Tibial nerve (tissue), 4 donors: ENCODE measurements around the gene AP3S2. TPM values are rescaled to one million over a fixed set of nuclear protein-coding genes. Genes with fewer than 3 reads are reported as not detected.

ENCODE experiments used
- DNase-seq, 2 donors: peaks; one replicate each; pipeline ENCODE4 v3.0.0-alpha.2; 2019; ENCODE audit warnings: low spot score in 2 of 2
- H3K27ac ChIP-seq, 4 donors: fragments of 200-600 bp; sonication (generic) in 3 of 4; one replicate each; pipeline ENCODE4 v1.5.1; 2017 to 2019; ENCODE audit warnings: mild to moderate bottlenecking in 1 of 4
- H3K27me3 ChIP-seq, 2 donors: fragments of 200-600 bp; sonication (generic) in 1 of 2; one replicate each; pipeline versions ENCODE4 v1.5.1 to v1.6.0; 2017 to 2019
- H3K36me3 ChIP-seq, 3 donors: fragments of 200-600 bp; sonication (generic); one replicate each; pipeline ENCODE4 v1.5.1; 2018 to 2019
- H3K4me1 ChIP-seq, 4 donors: fragments of 200-600 bp; sonication (generic) in 3 of 4; one replicate each; pipeline ENCODE4 v1.5.1; 2017 to 2019
- H3K4me3 ChIP-seq, 4 donors: fragments of 200-600 bp; sonication (generic) in 3 of 4; one replicate each; pipeline ENCODE4 v1.5.1; 2017 to 2019; ENCODE audit warnings: mild to moderate bottlenecking in 1 of 4, moderate library complexity in 1 of 4
- H3K9me3 ChIP-seq, 4 donors: fragments of 200-600 bp; sonication (generic) in 3 of 4; one replicate each; pipeline ENCODE4 v1.5.1; 2017 to 2019
- EP300 ChIP-seq, 2 donors: sonication (generic); formaldehyde crosslinking; IDR thresholded peaks; one replicate each; pipeline ENCODE4 v1.6.1; 2017; ENCODE audit warnings: antibody characterized with exemption in 2 of 2, mild to moderate bottlenecking in 1 of 2
- POLR2A ChIP-seq, 2 donors: fragments of 450-650 bp; IDR thresholded peaks; one replicate each; pipeline ENCODE4 v1.6.1; 2017; ENCODE audit warnings: antibody characterized with exemption in 2 of 2, mild to moderate bottlenecking in 2 of 2, moderate library complexity in 2 of 2
- WGBS, 2 donors: methylation state at CpG; one replicate each; pipeline ENCODE4 v1.1.5; 2018; 5-methylcytosine and 5-hydroxymethylcytosine counted together
- total RNA-seq, 4 donors: library from RNA; depleted of rRNA; stranded (reverse); fragments of >200 nt; gene quantifications; one replicate each; pipeline ENCODE4 v1.1.0, GENCODE V29; 2016
- TF ChIP-seq, protein P1 (sequence below), 5 experiments: fragments of 200-600 bp in 3 of 5; fragments of 450-650 bp in 2 of 5; sonication (generic) in 3 of 5; IDR thresholded peaks; one replicate each; pipeline ENCODE4 v1.5.1; 2016 to 2019; ENCODE audit warnings: antibody characterized with exemption in 5 of 5, mild to moderate bottlenecking in 3 of 5, moderate library complexity in 2 of 5

AP3S2 gene
- total RNA-seq, 4 donors from 2014 or later = 49.2 to 61.4 (median 52.2) TPM

DNA sequence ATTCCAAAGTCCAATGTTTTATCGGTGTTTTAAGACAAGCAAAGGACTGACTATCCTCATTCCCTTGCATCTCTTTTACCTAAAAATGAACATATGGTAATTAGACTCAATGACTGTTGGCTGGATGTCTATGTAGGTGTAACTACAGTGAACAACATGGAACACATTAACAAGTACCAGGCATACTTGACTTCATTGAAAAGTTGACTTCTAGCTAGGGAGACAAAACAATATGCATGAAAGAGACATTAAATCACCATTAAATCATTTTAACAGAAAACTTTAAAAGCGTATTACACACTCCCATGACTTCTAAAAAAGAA is 44.9 kb downstream of the AP3S2 start:
- Histone ChIP-seq H3K4me1 (peaks cover 0 to 18% (median 6%) of the 10 kb centered on the region in 4 donors), H3K27ac (peak overlapping the region in 1 of 4 donors; percentile 14), H3K36me3 (peaks cover 0 to 38% (median 0%) of the 10 kb centered on the region in 3 donors), H3K27me3 (no peaks in the 10 kb centered on the region), H3K4me3 (no peak overlapping the region), H3K9me3 (no peaks in the 10 kb centered on the region)
- DNase-seq = no peak
- WGBS, 2 donors = 89 to 93% methylated on average over 2 of the region's 2 CpGs
- no peak for TF ChIP-seq EP300 (IDR thresholded peaks at IDR 0.05)
- no peak for TF ChIP-seq POLR2A (IDR thresholded peaks at IDR 0.05)
- TF ChIP-seq, protein P1, sequence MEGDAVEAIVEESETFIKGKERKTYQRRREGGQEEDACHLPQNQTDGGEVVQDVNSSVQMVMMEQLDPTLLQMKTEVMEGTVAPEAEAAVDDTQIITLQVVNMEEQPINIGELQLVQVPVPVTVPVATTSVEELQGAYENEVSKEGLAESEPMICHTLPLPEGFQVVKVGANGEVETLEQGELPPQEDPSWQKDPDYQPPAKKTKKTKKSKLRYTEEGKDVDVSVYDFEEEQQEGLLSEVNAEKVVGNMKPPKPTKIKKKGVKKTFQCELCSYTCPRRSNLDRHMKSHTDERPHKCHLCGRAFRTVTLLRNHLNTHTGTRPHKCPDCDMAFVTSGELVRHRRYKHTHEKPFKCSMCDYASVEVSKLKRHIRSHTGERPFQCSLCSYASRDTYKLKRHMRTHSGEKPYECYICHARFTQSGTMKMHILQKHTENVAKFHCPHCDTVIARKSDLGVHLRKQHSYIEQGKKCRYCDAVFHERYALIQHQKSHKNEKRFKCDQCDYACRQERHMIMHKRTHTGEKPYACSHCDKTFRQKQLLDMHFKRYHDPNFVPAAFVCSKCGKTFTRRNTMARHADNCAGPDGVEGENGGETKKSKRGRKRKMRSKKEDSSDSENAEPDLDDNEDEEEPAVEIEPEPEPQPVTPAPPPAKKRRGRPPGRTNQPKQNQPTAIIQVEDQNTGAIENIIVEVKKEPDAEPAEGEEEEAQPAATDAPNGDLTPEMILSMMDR (IDR thresholded peaks at IDR 0.05) = no peak

DNA sequence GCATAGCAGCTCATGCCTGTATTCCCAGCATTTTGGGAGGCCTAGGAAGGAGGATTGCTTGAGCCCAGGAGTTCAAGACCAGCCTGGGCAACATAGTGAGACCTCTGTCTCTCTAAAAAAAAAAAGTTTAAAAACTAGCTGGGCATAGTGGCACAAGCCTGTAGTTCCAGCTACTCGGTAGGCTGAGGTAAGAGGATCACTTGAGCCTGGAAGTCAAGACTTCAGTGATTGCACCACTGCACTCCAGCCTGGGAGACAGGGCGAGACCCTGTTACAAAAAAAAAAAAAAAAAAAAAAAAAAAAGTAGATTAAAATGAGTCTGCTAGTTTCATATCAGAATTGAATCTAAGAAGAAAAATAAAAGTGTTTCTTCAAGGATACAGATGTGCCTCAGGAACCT is 46.7 kb downstream of the AP3S2 start:
- H3K27ac ChIP-seq = no peak overlapping the region
- H3K27me3 ChIP-seq = no peaks in the 10 kb centered on the region
- WGBS, 2 donors = 84 to 88% methylated on average over 2 of the region's 2 CpGs
- H3K36me3 ChIP-seq = peaks cover 0 to 35% (median 0%) of the 10 kb centered on the region in 3 donors
- no peak for TF ChIP-seq POLR2A (IDR thresholded peaks at IDR 0.05)
- TF ChIP-seq EP300 (IDR thresholded peaks at IDR 0.05) = no peak
- TF ChIP-seq, protein P1 (IDR thresholded peaks at IDR 0.05) = no peak
- H3K4me3 ChIP-seq = no peak overlapping the region
- DNase-seq = no peak
- H3K9me3 ChIP-seq = no peaks in the 10 kb centered on the region
- H3K4me1 ChIP-seq = peaks cover 0 to 18% (median 6%) of the 10 kb centered on the region in 4 donors

DNA sequence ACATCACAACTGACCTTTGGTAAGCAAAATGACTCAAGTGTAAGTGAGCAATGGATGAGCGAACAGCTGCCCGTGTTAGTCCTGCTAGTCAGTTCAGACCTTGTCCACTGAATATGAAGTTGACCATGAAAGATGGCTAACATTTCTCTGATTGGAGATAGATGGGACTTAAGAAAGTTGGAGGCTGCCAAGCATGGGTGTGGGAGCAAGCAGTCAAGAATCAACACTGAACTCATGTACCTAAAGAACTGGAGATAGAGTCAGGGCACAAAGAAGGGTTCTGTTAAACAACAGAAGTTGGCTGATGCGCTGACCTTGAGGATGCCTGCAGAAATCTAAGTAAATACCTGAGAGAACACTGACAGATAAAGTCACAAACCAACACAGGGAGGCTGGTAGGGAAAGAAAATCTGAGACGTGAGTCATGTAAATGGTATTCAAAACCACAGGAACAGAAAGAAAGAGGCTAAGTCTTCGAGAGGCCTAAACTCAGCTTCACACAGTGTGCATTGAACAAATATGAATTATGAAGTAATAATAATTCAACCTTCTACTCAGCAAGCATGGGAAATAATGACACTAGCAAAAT is 48.4 kb downstream of the AP3S2 start:
- TF ChIP-seq, protein P1 (IDR thresholded peaks at IDR 0.05) = no peak
- no peak for TF ChIP-seq EP300 (IDR thresholded peaks at IDR 0.05)
- TF ChIP-seq POLR2A (IDR thresholded peaks at IDR 0.05) = no peak

DNA sequence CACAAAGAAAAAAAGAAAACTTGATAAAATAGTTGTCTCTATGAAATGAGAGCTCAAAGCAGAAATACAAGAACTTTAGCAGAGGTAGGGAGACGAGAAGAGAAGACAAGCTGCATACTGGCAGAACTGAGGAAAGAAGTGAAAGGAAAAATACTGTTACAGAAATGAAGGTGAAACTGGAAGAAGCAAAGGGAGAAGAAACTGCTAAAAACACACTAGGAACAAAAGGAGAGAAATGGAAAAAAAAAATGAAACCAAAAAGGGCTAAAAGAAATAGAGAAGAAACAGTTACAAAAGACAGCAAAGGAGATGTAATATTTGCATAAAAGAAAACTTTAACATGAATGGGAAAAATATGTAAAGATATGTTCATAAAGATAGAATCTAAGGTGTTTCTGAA is 51.8 kb downstream of the AP3S2 start:
- Histone ChIP-seq H3K27ac (no peak overlapping the region), H3K9me3 (no peaks in the 10 kb centered on the region), H3K4me1 (peaks cover 0 to 30% (median 10%) of the 10 kb centered on the region in 4 donors), H3K36me3 (peaks cover 0 to 34% (median 0%) of the 10 kb centered on the region in 3 donors), H3K27me3 (no peaks in the 10 kb centered on the region), H3K4me3 (no peak overlapping the region)
- TF ChIP-seq POLR2A (IDR thresholded peaks at IDR 0.05) (no peak), EP300 (IDR thresholded peaks at IDR 0.05) (no peak)
- TF ChIP-seq, protein P1 (IDR thresholded peaks at IDR 0.05) = no peak
- no peak for DNase-seq
- 91 to 97% methylated on average over 1 of the region's 1 CpG for WGBS, 2 donors

More for the DNA sequence above, 48.4 kb downstream of the AP3S2 start:
- H3K4me3 ChIP-seq = no peak overlapping the region
- no peak for DNase-seq
- peaks cover 0 to 32% (median 0%) of the 10 kb centered on the region in 3 donors for H3K36me3 ChIP-seq
- H3K27me3 ChIP-seq = no peaks in the 10 kb centered on the region
- peaks cover 0 to 18% (median 6%) of the 10 kb centered on the region in 4 donors for H3K4me1 ChIP-seq
- H3K9me3 ChIP-seq = no peaks in the 10 kb centered on the region
- WGBS, 2 donors = 60 to 67% methylated on average over 5 of the region's 5 CpGs
- no peak overlapping the region for H3K27ac ChIP-seq

DNA sequence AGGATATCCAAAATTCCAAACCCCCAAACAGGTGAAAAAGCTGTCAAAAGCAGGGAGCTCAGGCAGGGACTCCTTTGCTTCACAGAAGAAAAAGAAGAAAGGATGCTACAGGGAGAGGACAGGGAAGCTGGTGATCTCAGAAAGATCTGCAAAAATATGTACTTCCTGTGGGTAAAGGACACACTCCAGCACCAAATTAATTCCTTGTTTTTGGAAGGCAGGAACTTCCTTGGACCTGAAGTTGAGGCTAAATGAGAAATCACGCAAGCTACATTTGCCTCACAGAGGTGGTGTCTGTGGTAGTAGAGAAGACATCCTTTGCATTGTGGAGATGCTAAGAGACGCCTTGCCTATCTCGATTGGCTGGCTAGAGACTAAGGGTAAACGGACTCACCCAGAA is 52.5 kb downstream of the AP3S2 start:
- H3K9me3 ChIP-seq = no peaks in the 10 kb centered on the region
- 84 to 97% methylated on average over 4 of the region's 4 CpGs for WGBS, 2 donors
- no peak overlapping the region for H3K4me3 ChIP-seq
- H3K36me3 ChIP-seq = peaks cover 0 to 40% (median 0%) of the 10 kb centered on the region in 3 donors
- H3K27ac ChIP-seq = no peak overlapping the region
- peaks cover 0 to 35% (median 9%) of the 10 kb centered on the region in 4 donors for H3K4me1 ChIP-seq
- no peaks in the 10 kb centered on the region for H3K27me3 ChIP-seq
- TF ChIP-seq POLR2A (IDR thresholded peaks at IDR 0.05) (no peak), EP300 (IDR thresholded peaks at IDR 0.05) (no peak)
- TF ChIP-seq, protein P1 (IDR thresholded peaks at IDR 0.05) = no peak
- no peak for DNase-seq
